HG03039 (cell line): ENCODE data around the gene LPP.

Experiments
- ATAC-seq: cut with Tn5 transposase; IDR thresholded peaks from one replicate; pipeline ENCODE4 v1.9.1; 2021; ENCODE audit warnings: mild to moderate bottlenecking, moderate library complexity; ENCODE audit not compliant: unreplicated experiment

Gene LPP

DNA sequence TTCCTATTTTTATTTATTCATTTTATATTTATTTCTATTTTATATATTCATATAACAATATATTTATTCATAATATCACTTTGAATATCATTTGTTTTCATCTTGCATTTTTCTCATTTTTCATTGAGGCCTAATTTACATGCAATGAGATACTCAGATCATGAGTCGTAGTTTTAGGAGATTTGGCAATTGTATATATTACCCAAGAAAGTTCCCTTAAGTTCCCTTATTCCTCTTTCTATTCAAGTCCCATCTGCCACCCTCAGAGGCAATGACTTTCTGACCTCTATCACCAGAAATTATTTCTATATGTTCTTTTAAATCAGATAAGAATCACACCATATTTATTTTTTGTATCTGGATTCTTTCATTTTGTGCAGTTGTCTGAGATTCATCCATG, 688.7 kb downstream of the LPP start:
- no peak for ATAC-seq

DNA sequence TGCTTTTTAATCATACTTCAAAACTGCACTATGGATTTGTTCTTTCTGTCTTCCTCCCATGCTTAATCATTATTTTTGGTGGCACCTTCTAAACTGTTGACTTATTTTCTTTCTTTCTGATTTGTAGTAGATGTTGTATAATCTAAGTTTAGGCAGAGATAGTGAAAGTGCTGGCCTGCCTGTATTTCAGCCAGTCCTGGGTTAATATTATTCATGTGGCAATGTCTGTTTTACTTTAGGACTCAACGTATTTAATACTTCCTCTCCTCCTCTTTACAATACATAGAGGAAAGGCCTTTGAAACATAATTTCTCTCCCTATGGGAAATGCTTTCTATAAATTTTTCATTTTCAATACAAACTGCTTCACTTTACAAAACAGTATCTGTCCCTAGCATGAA, 690.1 kb downstream of the LPP start:
- ATAC-seq = no peak

DNA sequence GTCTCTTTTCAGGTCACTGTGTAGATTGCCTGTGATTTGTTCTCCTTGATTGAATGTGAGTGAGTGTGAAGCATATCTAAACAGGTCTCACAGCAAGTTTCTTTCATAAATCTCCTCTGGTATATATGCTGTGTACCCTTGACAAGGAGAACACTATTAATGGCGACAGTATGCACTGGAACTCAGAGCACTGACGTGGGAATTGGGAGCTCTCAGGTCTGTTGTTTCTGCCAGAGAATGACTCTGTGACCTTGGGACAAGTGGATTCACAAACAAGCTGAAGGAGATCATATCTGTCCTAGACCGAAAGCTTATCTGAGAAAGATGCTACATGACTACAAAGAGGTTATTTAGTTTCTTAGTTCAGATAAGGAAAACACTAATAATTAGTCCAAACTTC, 691.6 kb downstream of the LPP start:
- ATAC-seq = no peak

DNA sequence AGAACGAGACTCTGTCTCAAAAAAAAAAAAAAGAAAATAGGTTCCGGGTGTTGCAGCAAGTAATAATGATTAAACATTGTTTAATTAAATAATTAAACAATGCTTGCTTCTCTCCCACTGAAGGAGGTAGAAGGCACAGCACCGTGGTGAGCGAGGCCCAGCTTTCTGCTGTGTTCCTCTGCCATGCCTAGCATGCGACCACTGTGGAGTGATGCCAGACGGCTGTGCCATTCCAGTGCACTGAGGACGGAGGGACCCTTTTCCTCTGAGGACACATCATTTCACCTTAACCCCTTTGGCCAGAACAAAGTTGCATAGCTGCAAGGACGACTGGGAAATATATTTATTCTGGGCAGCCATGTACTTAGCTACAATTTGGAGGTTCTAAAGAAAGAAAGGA, 695.0 kb downstream of the LPP start:
- ATAC-seq = no peak

DNA sequence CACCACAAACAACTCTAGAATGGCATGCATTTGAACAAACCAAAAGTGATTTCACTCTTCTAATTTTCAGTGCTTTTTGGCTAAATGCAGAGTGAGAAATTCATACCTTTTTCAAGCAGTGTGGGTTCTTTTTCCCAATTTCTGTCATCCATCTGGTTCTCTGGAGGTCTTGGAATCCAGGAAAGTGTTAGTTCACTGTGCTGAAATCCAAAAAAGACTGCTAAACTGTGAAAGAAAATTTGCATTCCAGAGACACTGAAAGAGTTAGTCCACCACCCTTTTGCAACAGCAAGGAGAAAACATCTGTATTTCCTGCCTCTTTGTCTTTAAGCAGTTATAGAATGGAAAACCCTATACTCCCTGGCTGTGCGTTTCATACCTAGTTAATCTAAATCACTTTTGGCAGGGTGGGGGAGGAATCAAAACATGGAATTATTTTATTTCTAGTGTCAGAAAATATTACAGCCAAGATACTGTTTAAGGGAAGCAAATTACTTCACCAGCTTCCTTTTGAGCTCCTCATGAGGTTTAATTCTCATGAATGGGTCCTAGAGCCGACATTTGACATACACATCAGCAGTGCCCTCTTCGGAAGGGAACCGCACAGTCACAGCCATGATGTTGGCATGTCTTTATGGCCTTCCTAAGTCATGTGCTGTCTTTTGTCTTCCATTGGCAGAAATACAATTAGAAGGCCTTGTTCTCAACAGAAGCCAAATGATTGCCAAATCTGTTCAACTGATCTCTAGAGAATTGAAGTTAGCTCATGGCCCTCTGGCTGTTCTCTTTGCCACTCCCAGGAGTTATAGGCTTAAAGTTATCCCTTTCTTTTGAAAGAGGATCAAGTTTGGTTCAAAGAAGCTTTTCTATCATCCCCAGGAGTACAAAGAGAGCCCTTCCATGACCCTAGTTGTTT, 700.2 kb downstream of the LPP start:
- ATAC-seq = no peak

DNA sequence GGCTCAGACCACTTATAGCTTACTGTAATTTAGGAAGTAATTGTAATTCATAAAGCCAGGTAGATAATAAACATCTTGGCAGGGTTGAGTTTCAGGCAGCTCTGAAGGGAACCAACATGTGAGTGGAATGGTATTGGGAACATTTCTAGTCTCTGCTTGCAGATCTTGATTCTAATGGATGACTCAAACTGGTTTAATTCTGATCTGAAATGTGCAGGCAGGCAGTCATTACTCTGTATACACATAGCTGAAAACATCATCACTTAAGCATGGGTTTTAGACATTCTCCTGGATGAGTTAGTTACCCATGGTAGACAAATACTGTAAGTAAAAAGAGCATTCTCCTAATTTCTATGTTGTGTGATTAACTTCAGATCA, 700.8 kb downstream of the LPP start:
- no peak for ATAC-seq

DNA sequence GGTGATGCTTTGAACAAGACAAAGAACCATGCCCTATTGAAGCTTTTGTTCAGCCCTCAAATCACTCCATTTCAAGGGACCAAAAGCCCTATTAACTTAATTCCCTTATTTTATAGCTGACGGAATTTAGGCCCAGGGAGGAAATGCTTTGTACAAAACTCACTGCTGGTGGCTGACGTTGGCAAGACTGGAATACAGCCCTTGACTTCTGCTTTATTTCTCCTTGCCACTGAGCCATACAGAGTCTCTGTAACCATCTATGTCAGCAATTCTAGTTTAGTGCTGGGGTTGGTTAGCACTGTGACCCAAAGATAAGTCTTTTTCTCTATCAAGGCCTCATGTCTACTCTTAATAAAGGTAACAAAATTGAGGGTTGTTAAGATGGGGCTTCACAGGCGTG, 701.7 kb downstream of the LPP start:
- no peak for ATAC-seq

DNA sequence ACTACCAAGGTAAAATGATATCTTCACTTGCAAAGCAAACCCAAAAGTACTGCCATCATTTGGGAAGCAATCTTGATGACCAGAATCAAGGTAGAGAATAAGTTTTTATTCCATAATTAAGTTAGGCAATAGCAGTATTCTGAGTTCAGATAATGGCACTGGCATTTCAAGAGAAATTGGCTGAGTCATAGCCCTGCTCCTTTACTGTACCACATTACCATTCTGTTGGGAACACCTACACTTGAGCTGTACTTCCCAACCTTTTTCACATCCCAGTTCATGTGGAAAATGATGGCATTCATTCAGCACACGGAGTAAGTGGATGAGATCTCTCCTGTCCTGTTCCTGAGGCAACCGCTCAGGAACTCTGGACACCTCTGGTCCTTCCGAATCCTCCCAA, 706.2 kb downstream of the LPP start:
- ATAC-seq = no peak

DNA sequence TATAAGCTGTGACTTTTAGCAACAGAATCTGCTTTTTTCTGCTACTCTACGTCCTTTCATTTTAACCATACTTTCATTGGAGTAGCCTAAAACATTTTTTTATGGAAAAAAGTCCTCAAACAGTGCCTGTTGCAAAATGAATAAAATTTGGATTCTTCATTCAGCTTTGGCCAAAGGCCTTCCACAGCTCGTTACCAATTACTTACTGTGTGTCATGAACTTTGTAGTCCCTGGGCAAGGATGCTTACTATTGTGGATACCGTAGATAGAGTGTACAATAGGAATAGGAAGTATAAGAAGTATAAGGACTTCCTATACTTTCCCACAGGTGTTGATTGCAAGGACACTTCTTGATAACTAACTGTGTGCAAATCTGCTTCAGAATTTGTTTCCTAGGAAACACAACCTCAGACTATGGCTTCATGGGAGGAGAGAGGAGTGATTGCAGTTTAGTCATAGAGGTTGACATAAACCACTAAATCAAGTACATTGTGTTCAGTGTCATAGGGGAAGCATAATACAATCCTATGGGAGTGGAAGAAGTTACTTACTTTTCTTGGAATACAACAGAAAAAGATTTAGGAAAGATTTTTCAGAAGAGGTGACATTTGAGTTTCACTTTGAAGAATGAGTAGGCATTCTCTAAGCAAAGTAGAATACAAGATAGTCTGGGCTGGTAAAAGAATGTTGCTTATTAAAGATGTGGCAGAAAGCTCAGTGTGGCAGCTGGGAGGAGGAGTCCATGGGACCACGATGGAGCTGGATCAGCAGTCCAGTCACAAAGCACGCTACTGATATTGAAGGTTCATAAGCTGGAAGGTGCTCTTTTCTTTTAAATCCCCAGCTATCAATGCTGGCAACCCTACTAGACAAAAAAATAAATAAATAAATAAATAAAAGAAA, 708.1 kb downstream of the LPP start:
- ATAC-seq = no peak

DNA sequence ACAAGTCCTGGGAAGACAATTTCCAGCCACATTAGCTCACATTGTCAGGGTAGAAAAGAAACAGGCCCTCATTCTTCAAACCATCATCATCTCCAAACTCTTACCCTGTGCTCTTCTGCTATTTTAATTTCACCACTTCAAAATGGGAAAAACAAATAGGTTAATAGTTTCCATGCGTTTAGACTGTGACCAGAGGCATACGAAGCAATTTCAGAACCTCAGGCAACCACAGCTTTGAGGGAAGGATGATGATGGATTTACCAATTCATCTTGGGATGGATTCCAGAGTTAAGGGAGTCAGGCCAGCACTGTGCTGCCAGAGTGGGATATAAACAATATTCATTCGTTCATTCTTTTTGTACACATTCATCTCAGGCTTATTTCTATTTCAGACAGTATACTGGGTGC, 710.0 kb downstream of the LPP start:
- ATAC-seq = no peak

DNA sequence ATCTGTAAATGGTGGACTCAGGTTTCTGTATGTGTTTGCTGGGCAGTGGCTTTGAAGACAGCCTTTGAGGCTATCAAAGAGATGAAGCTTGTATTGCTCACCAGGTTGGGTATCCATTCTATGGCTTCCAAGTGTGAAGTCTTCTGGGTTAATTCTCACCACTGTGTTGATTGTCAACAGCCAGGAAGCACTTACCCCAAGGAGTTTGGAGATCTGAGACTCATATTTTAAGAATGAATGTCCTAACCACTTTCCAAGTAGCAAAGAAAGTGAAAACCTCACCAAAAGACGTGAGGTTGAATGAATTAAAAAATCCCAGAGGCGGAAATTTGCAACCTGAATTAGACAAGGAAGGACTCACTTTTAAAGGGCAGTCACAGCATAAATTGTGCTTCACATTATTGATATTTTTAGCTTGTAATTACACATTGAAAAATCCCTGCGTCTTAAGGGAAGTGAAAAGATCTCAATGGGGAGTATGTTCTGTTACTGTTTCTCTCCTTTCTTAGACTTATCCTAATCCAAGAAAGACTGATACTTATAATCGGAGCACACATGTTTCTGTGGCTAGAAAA, 713.8 kb downstream of the LPP start:
- no peak for ATAC-seq

DNA sequence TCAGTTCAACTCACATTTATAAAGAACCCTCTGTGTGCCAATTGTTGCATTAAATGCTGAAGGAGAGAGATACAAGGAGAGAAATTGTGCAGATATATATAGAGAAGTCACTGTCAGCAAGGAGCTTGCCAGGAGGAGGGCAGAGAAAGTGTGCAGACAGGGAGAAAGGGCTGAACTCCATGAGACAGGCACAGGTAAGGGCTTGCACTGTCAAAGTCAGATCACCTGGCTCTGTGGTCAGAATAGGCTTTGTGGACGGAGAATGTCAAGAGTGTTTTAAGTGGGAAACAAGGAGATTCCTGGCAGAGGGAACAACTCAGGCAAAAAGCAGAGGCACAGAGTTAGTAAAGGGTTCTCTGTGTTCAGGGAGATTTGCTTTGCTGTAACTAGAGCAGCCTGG, 714.8 kb downstream of the LPP start:
- ATAC-seq = no peak

DNA sequence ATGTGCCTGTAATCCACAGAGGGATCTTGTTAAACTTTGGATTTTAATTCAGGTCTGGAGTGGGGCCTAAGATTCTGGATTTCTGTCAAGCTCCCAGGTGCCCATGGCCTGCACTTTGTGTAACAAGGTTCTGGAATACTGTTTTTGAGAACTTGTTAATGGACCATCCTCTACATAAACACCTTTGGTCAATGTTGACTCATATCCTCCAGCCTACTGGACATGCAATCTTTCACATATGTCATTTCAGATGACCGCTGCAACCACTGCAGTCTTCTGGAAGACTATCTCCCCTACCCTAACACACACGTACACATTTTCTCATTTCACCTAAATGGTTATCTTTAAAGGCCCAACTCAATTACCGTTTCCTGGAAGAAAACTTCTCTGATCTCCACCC, 715.7 kb downstream of the LPP start:
- no peak for ATAC-seq

DNA sequence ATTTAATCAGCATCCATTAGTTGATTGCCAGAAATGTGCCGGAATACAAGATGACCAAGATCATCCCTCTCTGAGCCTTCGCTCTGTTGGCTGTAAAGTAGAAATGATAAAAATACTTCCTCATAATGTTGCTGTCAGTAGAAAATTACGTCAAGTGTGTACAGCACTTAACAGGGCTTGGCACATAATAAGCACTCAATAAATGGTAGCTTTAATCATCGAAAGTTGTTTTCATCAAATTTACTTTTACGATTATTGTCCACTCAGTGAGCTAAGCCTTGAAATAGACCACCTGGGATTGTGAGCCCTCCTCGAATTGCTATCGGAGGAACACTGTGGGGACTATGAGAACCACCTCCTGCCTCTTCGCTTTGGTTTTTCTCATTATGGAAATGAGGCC, 716.5 kb downstream of the LPP start:
- no peak for ATAC-seq

DNA sequence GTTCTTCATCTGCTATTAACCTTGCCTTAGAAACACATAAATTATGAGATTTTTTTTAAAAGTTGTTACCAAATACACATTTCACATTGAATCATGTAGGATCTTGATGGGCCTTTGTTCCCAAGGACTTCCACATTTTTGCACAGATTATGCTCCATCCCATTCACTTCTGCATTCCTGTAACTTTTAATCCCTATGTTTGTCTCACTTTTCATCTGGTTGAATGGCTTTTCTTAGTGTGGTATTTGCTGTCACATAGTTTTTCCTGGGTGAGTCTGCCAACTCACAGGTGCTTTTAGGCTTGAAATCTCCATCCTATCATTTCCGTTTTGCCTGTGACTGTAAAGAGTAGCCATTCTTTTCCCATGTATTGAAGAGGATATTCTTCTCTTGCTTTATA, 720.6 kb downstream of the LPP start:
- no peak for ATAC-seq

DNA sequence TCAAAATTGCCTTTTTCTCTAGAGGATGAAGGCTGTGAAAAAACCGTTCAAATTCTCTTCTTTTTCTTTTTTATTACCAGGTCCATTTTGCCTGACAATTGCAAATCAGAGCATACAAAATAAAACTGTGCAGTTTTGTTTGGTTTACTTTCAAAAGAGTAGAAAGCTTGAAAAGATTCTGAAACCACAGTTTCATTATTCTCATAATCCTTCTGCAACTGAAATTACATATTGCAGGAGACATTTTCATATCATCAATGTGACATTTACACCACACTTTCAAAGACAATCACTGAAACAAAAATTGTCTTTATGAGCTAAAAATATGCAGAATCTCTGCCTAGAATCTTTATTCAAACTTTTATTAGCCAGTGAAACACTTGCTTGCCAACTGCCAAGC, 721.5 kb downstream of the LPP start:
- ATAC-seq = no peak

DNA sequence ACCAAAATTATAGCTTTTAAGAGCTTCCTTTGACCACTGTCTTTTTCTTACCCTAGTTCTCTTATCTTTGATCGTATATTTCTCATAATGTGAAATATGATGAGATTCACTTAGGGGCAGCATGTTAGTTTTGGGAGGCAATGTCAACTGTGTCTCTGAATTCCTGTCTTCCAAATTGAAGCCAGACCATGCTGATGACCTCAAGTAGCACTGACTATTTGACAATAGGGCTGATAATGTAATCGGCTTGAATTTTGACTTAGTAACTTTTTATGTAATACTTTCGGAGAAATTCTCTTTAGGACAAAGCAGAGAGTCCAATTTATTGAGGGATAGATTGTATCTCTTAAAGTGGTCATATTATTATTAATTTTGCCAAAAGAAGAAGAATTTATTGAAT, 722.4 kb downstream of the LPP start:
- ATAC-seq = no peak

DNA sequence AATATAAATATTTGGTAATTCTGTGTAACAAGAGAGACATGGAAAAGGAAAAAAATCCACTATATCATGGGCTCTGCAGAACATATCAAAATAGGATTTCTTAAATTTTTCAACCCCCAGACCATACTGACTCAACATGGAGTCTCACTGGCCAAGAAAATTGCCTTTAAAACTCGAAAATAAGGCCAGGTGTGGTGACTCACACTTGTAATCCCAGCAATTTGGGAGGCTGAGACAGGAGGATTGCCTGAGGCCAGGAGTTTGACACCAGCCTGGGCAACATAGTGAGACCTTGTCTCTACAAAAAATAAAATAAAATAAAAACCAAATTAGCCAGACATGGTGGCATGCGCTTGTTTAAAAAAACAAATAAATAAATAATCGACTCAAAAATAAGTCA, 723.4 kb downstream of the LPP start:
- no peak for ATAC-seq

DNA sequence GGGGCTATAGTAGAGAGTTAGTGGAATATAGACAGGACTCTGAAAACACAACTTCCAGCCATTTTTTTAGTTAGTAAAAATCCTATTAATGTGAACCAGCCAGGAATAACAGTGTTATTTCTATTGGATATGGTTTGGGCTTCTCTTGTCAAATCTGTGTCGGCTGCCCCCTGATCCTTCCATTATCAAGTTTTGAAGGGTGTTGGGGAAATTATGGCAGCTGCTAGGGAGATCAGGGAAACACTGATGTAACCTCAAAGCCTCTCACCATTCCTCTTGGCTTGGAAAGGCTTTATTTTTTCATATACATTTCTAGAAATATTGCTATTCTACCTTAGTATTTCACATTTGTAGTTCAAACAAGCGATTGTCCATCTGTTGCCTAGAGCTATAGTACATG, 724.1 kb downstream of the LPP start:
- no peak for ATAC-seq

DNA sequence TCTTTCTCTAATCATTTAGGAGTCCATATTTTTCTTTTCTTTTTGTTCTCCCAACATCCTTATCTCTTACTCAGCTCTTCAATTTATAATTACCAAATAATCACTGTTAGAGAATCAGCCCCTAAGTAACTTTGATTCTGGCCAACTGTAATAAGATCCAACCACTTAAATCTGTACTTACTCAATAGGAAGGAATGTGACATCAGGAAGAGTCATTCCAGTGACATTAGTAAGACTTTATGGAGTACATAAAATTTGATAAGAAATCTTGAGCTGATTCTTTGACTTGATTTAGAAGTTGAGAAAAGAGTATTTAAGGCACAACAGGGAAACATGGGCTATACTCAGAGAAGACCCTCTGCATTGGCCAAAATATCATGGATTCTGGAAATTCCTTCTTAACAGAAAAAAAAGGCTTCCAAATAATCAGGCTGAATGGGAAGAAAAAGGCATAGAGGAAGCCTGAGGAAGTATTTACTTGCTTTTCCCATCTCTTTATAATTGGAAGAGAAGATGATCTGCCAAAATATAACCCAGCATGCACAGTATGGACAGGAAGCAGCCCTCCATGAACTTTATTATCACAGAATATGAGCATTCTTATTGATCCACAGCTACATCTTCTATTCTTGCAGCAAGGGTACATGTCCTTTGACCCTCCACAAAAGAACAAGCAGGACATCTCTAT, 728.1 kb downstream of the LPP start:
- no peak for ATAC-seq
